HG02938 (cell line): ENCODE data around the gene LMNA.
"Not testable (repeated sequence)": the region's sequence is repeated elsewhere in the genome, so short reads cannot be mapped to it uniquely, and the experiment has no call there.

Experiments
- ATAC-seq: cut with Tn5 transposase; IDR thresholded peaks from one replicate; pipeline ENCODE4 v1.9.1; 2021; ENCODE audit warnings: mild to moderate bottlenecking, moderate library complexity; ENCODE audit not compliant: unreplicated experiment

Gene LMNA

DNA sequence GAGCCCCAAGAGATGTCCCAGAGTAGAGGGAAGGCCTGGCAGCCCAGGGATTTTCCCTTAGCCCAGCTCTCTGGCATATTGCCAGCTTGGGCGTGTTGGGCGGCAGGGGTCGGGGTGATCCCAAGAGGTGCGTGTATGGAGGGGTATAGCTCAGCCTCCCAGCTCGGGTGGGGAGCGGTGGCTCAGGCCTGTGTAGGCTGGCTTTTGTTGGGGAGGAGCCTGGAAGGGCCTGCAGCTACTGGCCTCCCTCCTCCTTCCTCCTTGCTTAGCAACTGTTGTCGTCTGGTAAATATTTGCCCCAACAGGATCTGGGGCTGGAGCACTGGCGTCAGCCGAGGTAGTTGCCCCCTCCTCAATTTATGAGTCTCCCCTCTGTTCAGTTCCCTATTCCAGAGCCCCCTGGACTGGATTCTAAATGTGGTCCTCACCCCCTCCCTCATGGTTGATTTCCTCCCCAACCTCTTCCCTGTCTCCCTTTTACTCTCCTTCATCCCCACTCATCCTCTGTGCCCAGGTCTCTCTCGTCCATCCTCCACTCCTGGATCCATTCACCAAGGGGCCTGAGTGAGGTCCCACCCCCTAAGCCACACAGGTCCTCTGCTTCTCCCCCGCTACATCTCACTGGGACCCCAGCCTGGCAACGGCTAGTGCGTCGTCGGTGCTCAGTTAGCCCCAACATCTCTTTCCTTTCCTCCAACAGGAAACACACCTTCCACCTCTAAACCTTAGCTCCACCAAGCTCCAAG is 10.3 kb upstream of the LMNA start:
- ATAC-seq, result no peak

DNA sequence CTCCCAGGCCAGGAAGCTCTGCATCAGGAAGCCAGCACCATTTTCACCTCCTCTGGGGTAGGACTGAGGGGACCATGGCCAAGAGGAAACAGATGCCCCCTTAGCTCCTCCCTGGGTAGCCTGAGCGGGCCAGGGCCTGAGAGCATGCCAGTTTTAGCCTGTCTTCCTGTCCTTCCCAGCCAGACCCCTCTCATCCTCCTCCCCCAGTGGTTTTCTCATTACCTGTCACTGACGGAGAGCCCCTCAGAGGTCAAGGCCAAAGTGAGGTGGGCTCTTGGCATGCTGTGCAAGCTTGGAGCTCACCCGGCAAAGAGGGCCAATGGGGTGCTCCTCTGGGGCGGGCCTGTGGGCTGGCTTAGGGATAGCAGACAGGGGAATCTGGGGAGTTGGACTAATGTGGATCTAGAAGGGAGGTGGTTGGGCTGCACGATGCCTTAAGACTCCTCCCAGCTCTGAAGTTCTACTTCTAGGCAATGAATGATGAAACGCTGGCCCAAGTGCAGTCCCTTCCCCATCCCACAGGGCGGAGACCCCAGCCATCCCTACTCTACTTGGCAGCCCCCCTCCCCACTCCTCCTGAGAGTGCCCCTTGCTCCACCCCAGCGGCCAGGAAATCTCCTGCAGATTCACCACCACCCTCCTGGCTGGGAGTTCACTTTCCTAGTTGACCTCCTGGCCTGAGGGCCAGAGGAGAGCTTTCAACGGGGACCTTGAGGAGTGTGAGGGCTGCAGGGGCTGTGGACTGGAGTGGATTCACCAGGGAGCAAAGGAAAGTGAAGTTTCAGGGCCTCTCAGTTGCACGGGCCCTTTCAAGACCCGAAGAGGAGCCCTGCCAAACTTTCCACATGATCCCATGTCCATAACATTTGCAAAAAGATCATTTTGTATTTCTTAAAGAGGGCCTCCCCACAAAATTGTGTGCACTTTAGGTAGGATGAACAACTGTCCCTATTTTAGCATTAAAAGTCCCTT is 9.4 kb upstream of the LMNA start:
- ATAC-seq, result no peak

DNA sequence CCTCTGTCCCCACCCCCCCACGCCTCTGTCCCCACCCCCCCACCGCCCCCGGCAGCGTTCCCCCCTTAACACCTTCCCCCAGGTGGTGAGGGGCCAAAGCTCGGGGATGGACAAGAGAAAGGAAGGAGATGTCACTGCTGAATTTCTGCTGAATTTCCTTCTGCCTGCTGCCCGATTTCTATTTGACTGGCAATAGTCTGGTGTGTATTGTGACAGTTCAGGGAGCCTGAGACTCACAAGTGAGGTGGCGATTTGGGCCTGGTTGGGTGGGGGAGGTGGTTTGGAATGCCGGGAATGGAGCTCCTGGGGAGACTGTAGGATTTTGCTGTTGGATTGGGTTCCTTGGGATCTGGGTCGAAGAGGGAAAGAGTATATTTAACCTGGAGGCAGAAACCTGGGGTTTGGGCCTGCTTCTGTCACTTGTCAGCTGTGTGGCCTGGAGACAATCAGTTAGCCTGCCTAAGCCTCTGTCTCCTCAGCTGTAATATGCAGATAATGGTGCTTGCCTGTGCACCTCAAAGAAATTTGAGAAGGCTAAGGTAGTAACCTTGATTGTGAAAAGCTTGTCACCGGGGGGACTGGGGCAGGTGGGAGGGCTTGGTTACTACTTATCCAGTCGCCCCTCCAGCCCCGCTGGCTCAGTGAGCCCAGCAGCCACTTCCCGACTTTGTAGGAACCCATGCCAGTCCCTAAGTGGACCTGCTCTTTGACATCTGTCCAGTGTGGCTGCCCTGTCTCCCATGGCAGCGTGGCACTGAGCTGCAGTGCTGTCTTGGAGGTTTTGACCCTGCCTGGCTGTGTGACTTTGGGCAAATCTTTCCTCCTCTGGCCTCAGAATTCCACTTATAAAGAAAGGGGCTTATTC is 7.7 kb upstream of the LMNA start:
- ATAC-seq, result no peak

DNA sequence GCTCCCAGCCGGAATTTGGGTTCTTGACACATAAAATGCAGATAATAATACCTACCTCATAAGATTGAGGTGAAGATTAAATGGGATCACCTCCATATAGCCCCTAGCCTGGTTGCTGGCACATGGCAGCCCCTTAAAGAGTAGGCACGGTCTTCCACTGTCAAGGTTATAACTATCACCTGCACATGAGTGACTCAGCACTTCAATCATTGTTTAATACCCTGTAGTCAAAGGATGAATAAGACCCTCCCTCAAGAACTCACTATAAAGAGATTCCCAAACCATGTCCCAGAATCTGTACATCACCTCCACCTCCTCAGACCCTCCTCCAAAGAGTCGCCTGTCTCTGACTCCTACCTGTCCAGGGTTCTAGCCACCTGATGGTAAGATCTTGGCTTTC is 6.5 kb upstream of the LMNA start:
- no peak for ATAC-seq

DNA sequence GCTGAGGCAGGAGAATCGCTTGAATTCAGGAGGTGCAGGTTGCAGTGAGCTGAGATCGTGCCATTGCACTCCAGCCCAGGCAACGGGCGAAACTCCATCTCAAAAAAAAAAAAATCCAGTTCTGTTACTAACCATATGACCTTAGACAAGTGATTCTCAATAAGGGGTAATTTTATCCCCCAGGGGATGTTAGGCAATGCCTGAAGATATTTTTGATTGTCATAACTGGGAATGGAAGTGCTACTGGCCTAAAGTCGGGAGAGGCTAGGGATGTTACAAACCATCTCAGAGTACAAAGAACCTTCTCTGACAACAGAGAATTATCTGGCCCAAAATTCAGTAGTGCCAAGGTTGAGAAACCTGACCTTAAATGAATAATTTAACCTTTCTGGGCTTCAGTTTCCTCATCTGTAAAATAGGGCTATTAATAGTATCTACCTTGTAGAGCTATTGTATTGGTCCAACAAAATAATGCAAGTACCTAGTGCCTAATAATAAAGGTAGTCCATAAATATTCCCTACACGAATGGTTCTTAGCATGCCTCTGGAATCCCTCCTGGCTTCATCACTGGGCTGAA is 5.8 kb upstream of the LMNA start:
- no peak for ATAC-seq

DNA sequence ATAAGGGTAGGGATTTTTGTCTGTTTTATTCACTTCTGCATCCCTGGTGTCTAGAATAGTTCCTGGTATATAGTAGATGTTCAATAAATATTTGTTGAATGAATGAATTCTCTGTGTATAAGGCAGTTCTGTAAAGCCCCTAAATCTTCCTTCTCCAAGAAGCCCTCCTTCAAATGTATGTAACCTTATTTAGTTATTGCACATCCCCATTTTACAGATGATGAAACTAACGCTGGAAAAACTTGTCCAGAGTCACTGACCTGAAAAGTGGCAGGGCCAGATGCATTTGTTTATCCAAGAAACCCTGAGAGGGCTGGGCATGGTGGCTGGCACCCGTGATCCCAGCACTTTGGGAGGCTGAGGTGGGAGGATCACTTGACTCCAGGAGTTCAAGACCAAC is 4.3 kb upstream of the LMNA start:
- ATAC-seq, result no peak

DNA sequence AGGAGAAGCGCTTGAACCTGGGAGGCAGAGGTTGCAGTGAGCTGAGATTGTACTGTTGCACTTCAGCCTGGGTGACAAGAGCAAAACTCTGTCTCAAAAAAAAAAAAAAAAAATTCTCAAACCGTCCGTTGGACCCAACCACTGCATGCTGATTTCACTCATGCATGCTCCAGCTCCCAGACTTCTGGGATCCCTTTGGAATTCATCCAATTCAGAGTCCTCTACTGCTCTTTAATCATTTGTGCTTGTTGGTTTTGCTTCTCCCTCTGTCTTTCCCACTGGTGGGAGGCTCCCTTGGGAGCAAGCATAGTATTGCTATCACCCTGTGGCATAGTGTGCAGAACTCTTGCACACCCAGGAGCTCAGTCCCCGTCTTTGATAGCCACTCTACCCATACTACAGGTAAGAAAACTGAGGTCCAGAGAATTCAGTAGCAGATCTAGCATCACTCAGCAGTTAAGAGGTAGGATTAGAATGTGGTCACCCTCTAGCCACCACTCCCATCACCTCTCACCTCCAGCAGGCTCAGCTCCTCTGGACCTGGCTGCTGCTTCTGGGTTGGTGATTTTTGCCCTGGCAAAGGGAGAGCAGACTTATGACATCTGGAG is 3.1 kb upstream of the LMNA start:
- ATAC-seq, result no peak

DNA sequence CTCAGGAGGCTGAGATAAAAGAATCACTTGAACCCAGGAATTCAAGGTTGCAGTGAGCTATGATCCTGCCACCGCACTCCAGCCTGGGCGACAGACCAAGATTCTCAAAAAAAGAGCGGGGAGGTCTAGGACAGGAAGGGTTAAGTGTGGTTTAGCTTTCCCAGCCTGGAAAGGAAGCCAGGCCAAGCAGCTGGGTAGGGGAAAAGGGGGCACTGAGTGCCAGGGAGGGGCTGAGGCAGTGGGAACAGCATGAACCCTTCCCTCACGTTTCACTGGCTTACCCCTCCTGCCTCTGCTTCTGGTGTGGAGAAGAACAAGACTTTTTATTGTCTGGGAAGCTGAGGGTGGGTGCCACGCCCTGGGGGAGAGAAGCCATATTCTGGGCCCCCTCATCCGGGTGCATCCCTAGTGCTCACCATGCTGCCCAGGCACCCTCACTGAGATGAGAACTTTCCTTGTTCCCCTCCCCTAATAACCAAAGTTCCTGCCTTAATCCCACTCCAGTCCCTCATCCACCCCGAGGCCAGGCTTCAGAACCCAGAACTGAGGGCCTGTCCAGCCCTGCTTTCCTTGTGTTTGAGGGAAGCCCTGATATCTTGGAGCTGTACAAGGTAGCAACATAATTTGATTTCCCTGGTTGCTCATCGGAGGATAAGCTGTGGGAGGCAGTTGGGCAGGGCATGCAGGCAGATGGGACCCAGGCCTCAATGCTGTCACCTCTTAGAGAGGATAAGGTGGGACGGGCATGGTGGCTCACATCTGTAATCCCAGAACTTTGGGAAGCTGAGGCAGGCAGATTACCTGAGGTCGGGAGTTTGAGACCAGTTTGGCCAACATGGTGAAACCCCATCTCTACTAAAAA is 2.0 kb upstream of the LMNA start:
- ATAC-seq, result no peak

DNA sequence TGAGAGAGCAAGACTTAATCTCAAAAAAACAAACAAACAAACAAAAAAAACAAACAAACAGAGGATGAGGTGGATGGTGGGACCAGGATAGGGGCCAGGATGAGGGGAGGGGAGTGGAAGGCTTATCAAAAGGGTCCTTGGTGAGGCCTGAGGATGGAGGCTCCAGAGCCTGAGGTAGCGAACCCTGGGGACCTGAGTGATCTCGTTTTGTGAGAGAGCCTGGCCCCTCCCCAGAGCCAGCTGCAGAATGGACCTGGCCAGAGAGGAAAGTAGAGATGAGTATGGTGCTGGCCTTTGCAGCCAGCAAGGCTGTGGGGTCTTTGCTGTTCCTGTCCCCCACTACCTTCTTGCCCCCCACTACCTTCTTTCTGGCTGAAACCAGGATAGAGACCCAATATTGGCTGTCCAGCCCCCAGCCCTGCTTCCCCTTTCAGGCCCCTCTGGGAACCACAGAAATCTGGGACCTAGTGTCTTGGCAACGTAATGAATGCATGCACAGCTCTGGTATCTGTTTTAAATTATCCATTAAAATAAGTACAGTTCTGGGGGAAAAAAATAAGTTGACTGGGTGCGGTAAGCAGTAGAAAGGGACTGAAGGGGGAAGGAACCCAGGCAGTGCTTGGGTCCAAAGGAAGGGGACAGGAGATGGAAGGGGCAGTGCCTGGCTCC is 1.1 kb upstream of the LMNA start:
- no peak for ATAC-seq

DNA sequence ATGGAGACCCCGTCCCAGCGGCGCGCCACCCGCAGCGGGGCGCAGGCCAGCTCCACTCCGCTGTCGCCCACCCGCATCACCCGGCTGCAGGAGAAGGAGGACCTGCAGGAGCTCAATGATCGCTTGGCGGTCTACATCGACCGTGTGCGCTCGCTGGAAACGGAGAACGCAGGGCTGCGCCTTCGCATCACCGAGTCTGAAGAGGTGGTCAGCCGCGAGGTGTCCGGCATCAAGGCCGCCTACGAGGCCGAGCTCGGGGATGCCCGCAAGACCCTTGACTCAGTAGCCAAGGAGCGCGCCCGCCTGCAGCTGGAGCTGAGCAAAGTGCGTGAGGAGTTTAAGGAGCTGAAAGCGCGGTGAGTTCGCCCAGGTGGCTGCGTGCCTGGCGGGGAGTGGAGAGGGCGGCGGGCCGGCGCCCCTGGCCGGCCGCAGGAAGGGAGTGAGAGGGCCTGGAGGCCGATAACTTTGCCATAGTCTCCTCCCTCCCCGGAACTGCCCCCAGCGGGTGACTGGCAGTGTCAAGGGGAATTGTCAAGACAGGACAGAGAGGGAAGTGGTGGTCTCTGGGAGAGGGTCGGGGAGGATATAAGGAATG is 505 bp downstream of the LMNA start:
- no peak for ATAC-seq

DNA sequence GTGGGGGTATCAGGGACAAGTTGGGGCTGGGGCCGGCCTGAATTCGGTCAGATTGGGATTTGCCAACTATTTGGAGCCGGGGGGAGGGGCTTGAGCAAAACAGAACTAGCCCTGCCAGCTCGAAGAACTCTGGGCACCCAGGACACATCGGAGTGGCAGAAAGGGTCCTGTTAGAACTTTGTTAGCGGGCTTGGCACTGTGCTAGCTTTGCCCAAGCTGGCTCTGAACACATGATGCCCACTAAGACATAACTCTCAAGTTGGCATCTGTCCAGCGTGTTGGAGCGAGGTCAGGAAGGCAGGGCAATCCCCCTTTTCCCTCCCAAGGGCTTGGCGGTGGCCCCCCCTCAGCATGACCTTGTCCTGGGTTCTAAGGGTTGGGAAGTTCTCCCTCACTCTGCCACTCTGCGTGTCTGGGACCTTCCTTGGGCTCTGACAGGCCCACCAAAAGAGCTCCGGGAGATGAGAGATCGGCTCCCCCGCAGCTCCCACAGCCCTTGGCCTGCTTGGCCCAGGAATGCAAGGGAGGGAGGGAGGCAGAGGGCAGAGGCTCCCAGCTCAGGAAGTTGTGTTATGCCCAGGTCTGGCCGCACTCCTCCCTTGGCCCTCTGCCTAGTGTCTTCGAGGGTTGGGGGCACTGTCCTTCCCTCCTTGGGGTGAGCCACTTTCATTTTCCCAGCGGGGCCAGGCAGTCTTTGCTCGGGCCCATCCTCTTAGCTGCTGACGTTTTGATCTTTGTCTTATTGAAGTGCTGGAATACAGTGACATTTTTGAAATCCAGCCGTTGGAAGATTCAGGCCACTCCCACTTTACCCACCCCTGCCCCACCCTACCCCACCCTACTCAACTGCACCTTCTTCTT is 1.2 kb downstream of the LMNA start:
- no peak for ATAC-seq

DNA sequence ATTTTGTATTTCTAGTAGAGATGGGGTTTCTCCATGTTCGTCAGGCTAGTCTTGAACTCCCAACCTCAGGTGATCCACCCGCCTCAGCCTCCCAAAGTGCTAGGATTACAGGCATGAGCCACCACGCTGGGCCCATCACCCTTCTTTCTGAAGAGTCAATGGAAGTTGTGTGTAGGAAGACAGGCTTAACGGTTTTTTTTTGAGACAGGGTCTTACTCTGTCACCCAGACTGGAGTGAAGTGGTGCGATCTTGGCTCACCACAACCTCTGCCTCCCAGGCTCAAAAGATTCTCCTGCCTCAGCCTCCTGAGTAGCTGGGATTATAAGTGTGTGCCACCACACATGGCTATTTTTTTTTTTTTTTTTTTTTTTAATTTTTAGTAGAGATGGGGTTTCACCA is 2.2 kb downstream of the LMNA start:
- ATAC-seq, result not testable (repeated sequence)

DNA sequence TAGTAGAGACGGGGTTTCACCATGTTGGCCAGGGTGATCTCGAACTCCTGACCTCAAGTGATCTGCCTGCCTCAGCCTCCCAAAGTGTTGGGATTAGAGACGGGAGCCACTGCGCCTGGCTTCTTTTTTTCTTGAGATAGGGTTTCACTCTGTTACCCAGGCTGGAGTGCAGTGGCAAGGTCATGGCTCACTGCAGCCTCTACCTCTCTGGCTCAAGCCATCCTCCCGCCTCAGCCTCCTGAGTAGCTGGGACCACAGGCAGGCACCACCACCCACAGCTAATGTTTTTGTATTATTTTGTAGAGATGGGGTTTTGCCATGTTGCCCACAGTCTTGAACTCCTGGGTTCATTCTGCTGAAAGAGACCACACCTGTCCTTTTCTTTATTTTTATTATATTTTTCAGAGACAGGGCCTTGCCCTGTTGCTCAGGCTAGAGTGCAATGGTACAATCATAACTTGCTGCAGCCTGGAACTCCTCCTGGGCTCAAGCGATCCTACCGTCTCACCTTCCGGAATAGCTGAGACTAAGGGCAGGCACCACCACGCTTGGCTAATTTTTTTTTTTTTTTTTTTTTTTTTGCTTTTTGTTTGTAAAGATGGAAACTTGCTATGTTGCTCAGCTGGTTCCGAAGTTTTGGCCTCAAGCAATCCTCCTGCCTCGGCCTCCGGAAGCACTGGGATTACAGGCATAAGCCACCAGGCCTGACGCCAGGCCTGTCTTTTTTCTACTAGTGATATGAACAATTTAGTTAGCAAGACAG is 3.1 kb downstream of the LMNA start:
- no peak for ATAC-seq

DNA sequence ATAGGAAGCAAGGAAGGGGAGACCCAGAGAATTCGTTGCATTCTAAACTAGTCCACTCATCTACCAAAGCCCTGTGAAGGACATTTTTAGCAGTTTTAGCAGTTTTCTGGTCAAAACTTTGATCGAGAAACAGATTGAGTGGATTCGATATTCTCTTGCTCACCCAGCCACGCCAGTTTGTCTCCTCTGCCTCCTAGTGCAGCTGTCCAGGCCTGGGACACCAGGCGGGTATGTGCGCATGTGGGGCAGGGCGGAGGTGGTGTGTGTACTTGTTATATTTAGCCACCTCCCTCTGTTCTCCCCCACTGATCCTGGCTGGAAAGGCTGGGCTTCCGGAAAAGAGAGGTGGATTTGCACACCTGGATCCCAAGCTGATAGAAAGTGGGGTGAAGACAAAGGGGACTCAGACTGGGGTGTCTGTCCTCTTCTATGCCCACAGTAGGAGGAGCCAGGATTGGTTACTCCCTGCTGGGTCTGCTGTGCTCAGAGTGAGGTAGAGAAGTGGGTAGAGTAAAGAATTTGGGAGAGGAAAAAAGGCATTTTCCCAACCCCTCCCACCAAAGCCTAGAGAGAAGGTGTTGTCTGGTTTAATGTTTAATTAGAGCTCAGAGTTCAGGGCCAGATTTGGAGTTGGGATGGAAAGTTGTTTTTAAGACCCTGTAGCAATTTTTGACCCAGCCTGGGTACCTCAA is 3.8 kb downstream of the LMNA start:
- no peak for ATAC-seq

DNA sequence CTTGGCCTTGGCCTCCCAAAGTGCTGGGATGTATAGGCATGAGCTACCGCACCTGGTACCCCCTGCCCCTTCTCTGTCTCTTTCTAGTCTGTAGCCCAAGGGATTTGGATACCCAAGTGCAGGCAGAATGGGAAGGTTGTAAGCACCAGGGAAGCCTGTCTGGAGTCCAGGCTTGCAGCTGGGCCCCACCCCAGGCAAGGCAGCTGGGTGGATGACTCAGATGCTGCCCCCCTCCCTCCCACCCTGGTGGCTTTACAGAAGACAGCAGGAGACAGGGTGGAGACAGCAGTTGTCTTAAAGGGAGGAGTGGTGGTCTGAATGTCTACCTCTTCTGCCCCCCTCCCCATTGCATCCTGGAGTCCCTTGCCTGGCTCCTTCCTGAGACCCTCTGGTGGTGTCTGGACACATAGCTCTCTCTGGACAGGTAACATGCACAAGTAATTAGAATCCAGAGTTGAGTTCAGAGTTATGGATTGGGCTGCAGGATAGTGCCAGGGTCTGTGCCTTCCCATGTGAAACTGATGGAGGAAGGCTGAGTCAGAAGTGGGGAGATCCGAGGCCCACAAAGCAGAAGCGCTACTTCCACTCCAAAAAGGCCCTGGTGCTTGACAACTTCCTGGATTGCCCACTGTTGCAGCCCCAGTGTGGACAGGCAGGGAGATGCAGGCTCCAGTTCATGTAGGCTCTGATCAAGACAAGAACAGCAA is 5.1 kb downstream of the LMNA start:
- no peak for ATAC-seq

DNA sequence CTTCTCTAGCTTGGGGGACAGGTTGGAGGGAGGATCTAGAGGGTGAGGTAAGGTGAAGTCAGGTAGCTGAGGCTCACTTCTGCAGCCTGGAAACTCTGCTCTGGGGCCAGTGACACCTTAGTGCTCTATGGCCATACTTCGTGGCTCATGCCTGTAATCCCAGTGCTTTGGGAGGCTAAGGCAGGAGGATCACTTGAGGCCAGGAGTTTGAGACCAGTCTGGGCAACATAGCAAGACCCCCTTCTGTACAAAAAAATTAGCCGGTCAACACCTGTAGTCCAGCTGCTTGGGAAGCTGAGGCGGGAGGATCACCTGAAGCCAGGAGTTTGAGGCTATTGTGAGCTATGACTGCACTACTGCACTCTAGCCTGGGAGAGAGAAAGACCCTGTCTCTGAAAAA is 5.8 kb downstream of the LMNA start:
- ATAC-seq, result no peak
